HCT116 (cell line): ENCODE data around the gene SLC27A1. TPM values are rescaled to one million over a fixed set of nuclear protein-coding genes. Genes with fewer than 3 reads are reported as not detected.

Source experiments
- ATAC-seq: fragments of 200-7000 bp; cut with Tn5 transposase; 2 replicates; pipeline ENCODE4 v1.9.1; 2020; ENCODE audit warnings: mild to moderate bottlenecking, moderate library complexity
- BruUV-seq: library from RNA; stranded (reverse); fragments of 400-500 nt; replicated peaks from 2 replicates; lab custom pipeline; 2021; lab: Mats Ljungman, UMichigan
- CTCF ChIA-PET: fragments of 300-600 bp; sonication (Branson Sonifier 250); formaldehyde crosslinking; loops from one replicate; lab custom pipeline; 2021; ENCODE audit warnings: antibody characterized with exemption; lab: Charles Lee
- POLR2A ChIA-PET: fragments of 300-600, 350-600 bp; sonication (Branson Sonifier 250); formaldehyde crosslinking; loops from one replicate; lab custom pipeline; 2021; ENCODE audit warnings: antibody characterized with exemption; lab: Charles Lee
- RAD21 ChIA-PET, 2 experiments: fragments of 300-600 bp; sonication (Branson Sonifier 250); formaldehyde crosslinking; loops; one replicate each; lab custom pipeline; 2023; ENCODE audit warnings: low total read pairs in 2 of 2; ENCODE audit not compliant: uncharacterized antibody in 2 of 2, unreplicated experiment in 2 of 2, low non-redundant PET in 1 of 2; lab: Charles Lee
- DNase-seq: peaks from one replicate; pipeline ENCODE4 v3.0.0-alpha.2; 2010; ENCODE audit warnings: low read depth, low spot score
- H2AFZ ChIP-seq: fragments of 200-600 bp; shearing (Covaris generic), sonication (generic); 2 replicates; pipeline ENCODE4 v1.6.1; 2017; ENCODE audit warnings: low read depth, mixed run types, mixed read lengths, antibody characterized with exemption, low read length; ENCODE audit not compliant: poor library complexity, severe bottlenecking
- H3K27ac ChIP-seq: 2 replicates; pipeline ENCODE4 v1.5.1; 2012; ENCODE audit warnings: low read depth, low read length
- H3K27me3 ChIP-seq: fragments of 200-600 bp; sonication (generic); 2 replicates; pipeline ENCODE4 v1.6.1; 2016; ENCODE audit warnings: mixed run types, low read length, mixed read lengths; ENCODE audit not compliant: insufficient read depth
- H3K36me3 ChIP-seq, 2 experiments: fragments of 200-500 bp in 1 of 2; fragments of 200-600 bp in 1 of 2; sonication (Bioruptor generic) in 1 of 2; sonication (generic) in 1 of 2; 2 replicates each; pipeline versions ENCODE4 v1.5.1 to v1.6.1; 2014 to 2016; ENCODE audit warnings: low read length in 2 of 2, inconsistent platforms in 1 of 2, mixed read lengths in 1 of 2, mixed run types in 1 of 2; ENCODE audit not compliant: insufficient read depth in 2 of 2, control insufficient read depth in 1 of 2
- H3K4me1 ChIP-seq, 2 experiments: fragments of 200-600 bp in 1 of 2; sonication (generic) in 1 of 2; 2 replicates each; pipeline versions ENCODE4 v1.5.1 to v1.6.1; 2012 to 2017; ENCODE audit warnings: low read length in 2 of 2, inconsistent platforms in 1 of 2, mild to moderate bottlenecking in 1 of 2, mixed read lengths in 1 of 2, mixed run types in 1 of 2, moderate library complexity in 1 of 2; ENCODE audit not compliant: insufficient read depth in 2 of 2, control insufficient read depth in 1 of 2
- H3K4me2 ChIP-seq: fragments of 200-600 bp; sonication (generic); 2 replicates; pipeline ENCODE4 v1.6.1; 2017; ENCODE audit warnings: mixed run types, low read length, mixed read lengths
- H3K4me3 ChIP-seq, 2 experiments: fragments of 200-600 bp in 1 of 2; sonication (generic) in 1 of 2; replicated peaks in 1 of 2; 2 replicates each; pipeline ENCODE4 v1.5.1; 2011 to 2016; ENCODE audit warnings: low read length in 2 of 2, control low read depth in 1 of 2, low read depth in 1 of 2, mild to moderate bottlenecking in 1 of 2, mixed read lengths in 1 of 2, mixed run types in 1 of 2
- H3K79me2 ChIP-seq: fragments of 200-600 bp; sonication (generic); 2 replicates; pipeline ENCODE4 v1.6.1; 2017; ENCODE audit warnings: mild to moderate bottlenecking, mixed run types, low read length, moderate library complexity, mixed read lengths; ENCODE audit not compliant: insufficient read depth
- H3K9ac ChIP-seq: fragments of 200-600 bp; sonication (generic); 2 replicates; pipeline ENCODE4 v1.6.1; 2016; ENCODE audit warnings: low read length, mixed read lengths
- H3K9me2 ChIP-seq: fragments of 200-600 bp; sonication (generic), shearing (Covaris generic); 2 replicates; pipeline ENCODE4 v1.6.1; 2017; ENCODE audit warnings: mixed run types, mild to moderate bottlenecking, moderate library complexity; ENCODE audit not compliant: insufficient read depth
- H3K9me3 ChIP-seq, 2 experiments: fragments of 200-500 bp in 1 of 2; fragments of 200-600 bp in 1 of 2; sonication (Bioruptor generic) in 1 of 2; sonication (generic) in 1 of 2; 2 replicates each; pipeline ENCODE4 v1.6.1; 2014 to 2017; ENCODE audit warnings: low read length in 2 of 2, mixed read lengths in 2 of 2, inconsistent platforms in 1 of 2, low read depth in 1 of 2, mild to moderate bottlenecking in 1 of 2, mixed run types in 1 of 2, moderate library complexity in 1 of 2; ENCODE audit not compliant: control insufficient read depth in 1 of 2, insufficient read depth in 1 of 2
- H4K20me1 ChIP-seq: fragments of 200-600 bp; sonication (generic), shearing (Covaris generic); 2 replicates; pipeline ENCODE4 v1.6.1; 2017; ENCODE audit warnings: mixed run types, mild to moderate bottlenecking, moderate library complexity; ENCODE audit not compliant: insufficient read depth
- EGR1 ChIP-seq: IDR thresholded peaks from 2 replicates; pipeline ENCODE4 v1.6.1; 2012; ENCODE audit warnings: low read depth
- EZH2phosphoT487 ChIP-seq: fragments of 200-600 bp; IDR thresholded peaks from 2 replicates; pipeline ENCODE4 v1.6.1; 2018; ENCODE audit warnings: antibody characterized with exemption, borderline replicate concordance
- MAX ChIP-seq: IDR thresholded peaks from 2 replicates; pipeline ENCODE4 v1.6.1; 2012
- POLR2A ChIP-seq: IDR thresholded peaks from 2 replicates; pipeline ENCODE4 v1.7.0; 2011; ENCODE audit warnings: borderline replicate concordance; ENCODE audit not compliant: insufficient read depth, insufficient read length; ENCODE audit errors: extremely low read depth
- YY1 ChIP-seq: IDR thresholded peaks from 2 replicates; pipeline ENCODE4 v1.6.1; 2011; ENCODE audit warnings: low read length, low read depth, moderate library complexity, mild to moderate bottlenecking; ENCODE audit not compliant: insufficient replicate concordance; ENCODE audit errors: extremely low read depth
- intact Hi-C: fragments of 100-400 bp; cut with micrococcal nuclease; formaldehyde crosslinking; loops from 2 replicates; pipeline ENCODE4 v1.10.0; 2022
- total RNA-seq: library from RNA; stranded (reverse); gene quantifications from one replicate; pipeline ENCODE4 v1.2.1, GENCODE V29; 2021; ENCODE audit not compliant: unreplicated experiment
- TF ChIP-seq, protein P1 (sequence below): IDR thresholded peaks from 2 replicates; pipeline ENCODE4 v1.6.1; 2012; ENCODE audit warnings: low read depth
- TF ChIP-seq, protein P2 (sequence below), 3 experiments: fragments of 200-600 bp in 1 of 3; sonication (generic) in 1 of 3; IDR thresholded peaks in 2 of 3; conservative IDR thresholded peaks in 1 of 3; 2 replicates each; pipeline ENCODE4 v1.5.1; 2012 to 2017; ENCODE audit warnings: low read depth in 2 of 3, low read length in 2 of 3, antibody characterized with exemption in 1 of 3, borderline replicate concordance in 1 of 3, control low read depth in 1 of 3, mild to moderate bottlenecking in 1 of 3, mixed read lengths in 1 of 3, mixed run types in 1 of 3, moderate library complexity in 1 of 3; ENCODE audit not compliant: insufficient read depth in 1 of 3
- TF ChIP-seq, protein P3 (sequence below): IDR thresholded peaks from 2 replicates; pipeline ENCODE4 v1.6.1; 2012

Gene SLC27A1
- total RNA-seq, 1 experiment from 2014 or later, result 22.5 TPM

GRCh38 chr19:17454576-17455071, 15.7 kb upstream of the SLC27A1 start:
- Histone ChIP-seq H3K9me2 (no peaks in the 10 kb centered on the region), H4K20me1 (no peaks in the 10 kb centered on the region), H3K27ac (no peak overlapping the region), H3K79me2 (no peaks in the 10 kb centered on the region), H2AFZ (no peak overlapping the region), H3K4me1 (peaks cover 26 to 42% of the 10 kb centered on the region in 2 experiments), H3K9ac (no peak overlapping the region), H3K4me2 (no peak overlapping the region), H3K4me3 (no peak overlapping the region), H3K27me3 (no peaks in the 10 kb centered on the region), H3K9me3 (no peaks in the 10 kb centered on the region), H3K36me3 (no peaks in the 10 kb centered on the region)
- POLR2A ChIA-PET, result interaction anchor here (0.7 kb wide), 1 partner anchor 303 kb away, joined by 4 read pairs; no protein-coding TSS in a partner anchor
- TF ChIP-seq, protein P1, sequence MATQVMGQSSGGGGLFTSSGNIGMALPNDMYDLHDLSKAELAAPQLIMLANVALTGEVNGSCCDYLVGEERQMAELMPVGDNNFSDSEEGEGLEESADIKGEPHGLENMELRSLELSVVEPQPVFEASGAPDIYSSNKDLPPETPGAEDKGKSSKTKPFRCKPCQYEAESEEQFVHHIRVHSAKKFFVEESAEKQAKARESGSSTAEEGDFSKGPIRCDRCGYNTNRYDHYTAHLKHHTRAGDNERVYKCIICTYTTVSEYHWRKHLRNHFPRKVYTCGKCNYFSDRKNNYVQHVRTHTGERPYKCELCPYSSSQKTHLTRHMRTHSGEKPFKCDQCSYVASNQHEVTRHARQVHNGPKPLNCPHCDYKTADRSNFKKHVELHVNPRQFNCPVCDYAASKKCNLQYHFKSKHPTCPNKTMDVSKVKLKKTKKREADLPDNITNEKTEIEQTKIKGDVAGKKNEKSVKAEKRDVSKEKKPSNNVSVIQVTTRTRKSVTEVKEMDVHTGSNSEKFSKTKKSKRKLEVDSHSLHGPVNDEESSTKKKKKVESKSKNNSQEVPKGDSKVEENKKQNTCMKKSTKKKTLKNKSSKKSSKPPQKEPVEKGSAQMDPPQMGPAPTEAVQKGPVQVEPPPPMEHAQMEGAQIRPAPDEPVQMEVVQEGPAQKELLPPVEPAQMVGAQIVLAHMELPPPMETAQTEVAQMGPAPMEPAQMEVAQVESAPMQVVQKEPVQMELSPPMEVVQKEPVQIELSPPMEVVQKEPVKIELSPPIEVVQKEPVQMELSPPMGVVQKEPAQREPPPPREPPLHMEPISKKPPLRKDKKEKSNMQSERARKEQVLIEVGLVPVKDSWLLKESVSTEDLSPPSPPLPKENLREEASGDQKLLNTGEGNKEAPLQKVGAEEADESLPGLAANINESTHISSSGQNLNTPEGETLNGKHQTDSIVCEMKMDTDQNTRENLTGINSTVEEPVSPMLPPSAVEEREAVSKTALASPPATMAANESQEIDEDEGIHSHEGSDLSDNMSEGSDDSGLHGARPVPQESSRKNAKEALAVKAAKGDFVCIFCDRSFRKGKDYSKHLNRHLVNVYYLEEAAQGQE, result no peak
- no peak for TF ChIP-seq MAX
- no peak for TF ChIP-seq EGR1
- TF ChIP-seq, protein P2, sequence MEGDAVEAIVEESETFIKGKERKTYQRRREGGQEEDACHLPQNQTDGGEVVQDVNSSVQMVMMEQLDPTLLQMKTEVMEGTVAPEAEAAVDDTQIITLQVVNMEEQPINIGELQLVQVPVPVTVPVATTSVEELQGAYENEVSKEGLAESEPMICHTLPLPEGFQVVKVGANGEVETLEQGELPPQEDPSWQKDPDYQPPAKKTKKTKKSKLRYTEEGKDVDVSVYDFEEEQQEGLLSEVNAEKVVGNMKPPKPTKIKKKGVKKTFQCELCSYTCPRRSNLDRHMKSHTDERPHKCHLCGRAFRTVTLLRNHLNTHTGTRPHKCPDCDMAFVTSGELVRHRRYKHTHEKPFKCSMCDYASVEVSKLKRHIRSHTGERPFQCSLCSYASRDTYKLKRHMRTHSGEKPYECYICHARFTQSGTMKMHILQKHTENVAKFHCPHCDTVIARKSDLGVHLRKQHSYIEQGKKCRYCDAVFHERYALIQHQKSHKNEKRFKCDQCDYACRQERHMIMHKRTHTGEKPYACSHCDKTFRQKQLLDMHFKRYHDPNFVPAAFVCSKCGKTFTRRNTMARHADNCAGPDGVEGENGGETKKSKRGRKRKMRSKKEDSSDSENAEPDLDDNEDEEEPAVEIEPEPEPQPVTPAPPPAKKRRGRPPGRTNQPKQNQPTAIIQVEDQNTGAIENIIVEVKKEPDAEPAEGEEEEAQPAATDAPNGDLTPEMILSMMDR (IDR thresholded peaks at IDR 0.05 in 2 of 3, conservative IDR thresholded peaks at IDR 0.05 in 1 of 3; ENCODE audit: borderline replicate concordance in 1 of 3, insufficient read depth in 1 of 3, low read depth in 2 of 3, low read length in 2 of 3), result no peak
- no peak for TF ChIP-seq EZH2phosphoT487
- no peak for TF ChIP-seq YY1
- TF ChIP-seq, protein P3, sequence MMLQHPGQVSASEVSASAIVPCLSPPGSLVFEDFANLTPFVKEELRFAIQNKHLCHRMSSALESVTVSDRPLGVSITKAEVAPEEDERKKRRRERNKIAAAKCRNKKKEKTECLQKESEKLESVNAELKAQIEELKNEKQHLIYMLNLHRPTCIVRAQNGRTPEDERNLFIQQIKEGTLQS, result no peak
- TF ChIP-seq POLR2A, result no peak
- intact Hi-C loops, result loop anchor here (5.0 to 10.0 kb wide), 2 partner anchors 57 to 230 kb away; partner anchors contain the start of gene UNC13A
- BruUV-seq, result no TSS peak
- no peak for DNase-seq
- CTCF ChIA-PET, result interaction anchor here (0.9 kb wide), 1 partner anchor 320 kb away, joined by 3 read pairs; no protein-coding TSS in a partner anchor
- ATAC-seq, result no peak
- RAD21 ChIA-PET, result no interaction called here
